ENCODE results near the gene CX3CR1. TPM values are rescaled to one million over a fixed set of nuclear protein-coding genes. Genes with fewer than 3 reads are reported as not detected.

CX3CR1 gene
- total RNA-seq, 1 experiment from 2014 or later = not detected

DNA sequence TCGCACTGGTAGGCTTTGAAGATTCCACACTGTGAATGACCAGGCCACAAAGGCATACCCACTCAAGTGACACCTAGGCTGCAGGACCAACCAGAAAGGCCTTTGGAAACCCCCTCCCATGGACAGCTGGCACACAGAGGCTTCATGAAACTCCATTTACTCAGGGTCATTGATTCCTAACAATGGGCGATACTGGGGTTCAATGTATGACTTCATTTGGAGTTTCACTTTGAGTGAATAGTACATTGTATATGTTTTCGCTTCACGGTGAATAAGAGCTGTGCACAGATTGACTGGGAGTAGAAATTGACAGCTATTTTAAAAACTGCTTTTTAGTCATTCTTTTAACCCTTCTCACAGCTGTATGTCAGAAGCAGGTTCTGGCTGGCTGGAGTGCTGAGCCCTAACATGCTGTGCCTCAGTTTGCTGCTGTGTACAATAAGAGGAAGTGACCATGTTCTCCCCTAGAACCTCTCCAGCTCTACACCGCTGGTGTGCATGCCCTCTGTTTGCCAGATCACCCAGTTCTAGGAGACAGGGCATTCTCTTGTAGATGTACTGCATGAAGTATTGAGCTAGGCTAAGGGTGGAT is 15.4 kb upstream of the CX3CR1 start:
- no peaks in the 10 kb centered on the region for H3K4me1 Mint-ChIP-seq (ENCODE audit: insufficient read depth, unreplicated experiment)
- peaks cover 8% of the 10 kb centered on the region for H3K9me3 Mint-ChIP-seq (ENCODE audit: unreplicated experiment)
- no peak for DNase-seq (ENCODE audit: unreplicated experiment)
- ChIA-PET POLR2A (interaction anchor here (0.6 kb wide), 1 partner anchor 198 kb away, joined by 3 read pairs; no protein-coding TSS in a partner anchor), CTCF (interaction anchor here (0.6 to 10.7 kb wide), 8 partner anchors 9 to 169 kb away, joined by 3 to 477 read pairs (median 4); partner anchors contain the start of gene XIRP1)
- TF ChIP-seq, protein P1, sequence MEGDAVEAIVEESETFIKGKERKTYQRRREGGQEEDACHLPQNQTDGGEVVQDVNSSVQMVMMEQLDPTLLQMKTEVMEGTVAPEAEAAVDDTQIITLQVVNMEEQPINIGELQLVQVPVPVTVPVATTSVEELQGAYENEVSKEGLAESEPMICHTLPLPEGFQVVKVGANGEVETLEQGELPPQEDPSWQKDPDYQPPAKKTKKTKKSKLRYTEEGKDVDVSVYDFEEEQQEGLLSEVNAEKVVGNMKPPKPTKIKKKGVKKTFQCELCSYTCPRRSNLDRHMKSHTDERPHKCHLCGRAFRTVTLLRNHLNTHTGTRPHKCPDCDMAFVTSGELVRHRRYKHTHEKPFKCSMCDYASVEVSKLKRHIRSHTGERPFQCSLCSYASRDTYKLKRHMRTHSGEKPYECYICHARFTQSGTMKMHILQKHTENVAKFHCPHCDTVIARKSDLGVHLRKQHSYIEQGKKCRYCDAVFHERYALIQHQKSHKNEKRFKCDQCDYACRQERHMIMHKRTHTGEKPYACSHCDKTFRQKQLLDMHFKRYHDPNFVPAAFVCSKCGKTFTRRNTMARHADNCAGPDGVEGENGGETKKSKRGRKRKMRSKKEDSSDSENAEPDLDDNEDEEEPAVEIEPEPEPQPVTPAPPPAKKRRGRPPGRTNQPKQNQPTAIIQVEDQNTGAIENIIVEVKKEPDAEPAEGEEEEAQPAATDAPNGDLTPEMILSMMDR (IDR thresholded peaks at IDR 0.05; ENCODE audit: unreplicated experiment) = no peak
- H3K27me3 Mint-ChIP-seq (ENCODE audit: insufficient read depth, unreplicated experiment) = peaks cover 15% of the 10 kb centered on the region
- no TSS peak for BruUV-seq (replicated peaks)
- H3K27ac Mint-ChIP-seq (ENCODE audit: low read depth, unreplicated experiment) = no peak overlapping the region
- no peaks in the 10 kb centered on the region for H3K36me3 Mint-ChIP-seq (ENCODE audit: insufficient read depth, unreplicated experiment)
- no peak overlapping the region for H3K4me3 Mint-ChIP-seq (ENCODE audit: unreplicated experiment)
- intact Hi-C loops (cut with micrococcal nuclease) = no loop called here

DNA sequence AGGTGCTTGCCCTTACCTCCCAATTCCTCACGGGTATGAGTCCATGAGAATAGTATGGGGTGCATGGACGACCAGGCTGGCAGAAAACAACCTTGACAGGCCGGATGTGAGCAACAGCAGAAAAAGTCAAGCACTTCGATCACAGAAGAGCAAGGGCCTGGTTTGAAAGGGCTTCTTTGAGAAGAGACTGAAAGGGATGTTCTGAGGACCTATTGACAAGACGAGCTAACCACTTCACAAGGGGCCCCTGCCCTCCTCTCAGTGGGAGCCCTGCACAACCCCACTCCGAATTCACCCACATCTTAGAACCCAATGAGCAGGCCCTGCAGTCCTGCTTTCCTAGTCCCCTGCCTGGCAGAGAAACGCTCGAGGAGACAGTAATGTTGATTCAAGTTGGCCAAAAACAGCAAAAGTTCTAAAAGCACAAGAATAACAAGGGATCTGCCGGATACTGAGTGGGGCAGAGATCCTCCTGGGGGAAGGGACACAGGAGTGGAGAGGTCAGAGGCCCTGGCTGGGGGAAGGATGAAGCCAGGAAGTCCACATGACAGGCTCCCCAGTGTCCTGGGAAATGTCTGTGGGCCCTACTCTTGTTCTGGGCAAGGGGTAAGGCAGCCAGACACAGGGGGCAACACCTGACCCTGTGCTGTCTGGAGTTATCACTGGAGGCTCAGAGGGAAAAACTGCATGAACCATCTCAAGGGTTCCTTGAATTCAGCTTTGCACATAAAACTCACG is 14.8 kb upstream of the CX3CR1 start:
- Mint-ChIP-seq H3K27me3 (ENCODE audit: insufficient read depth, unreplicated experiment) (peaks cover 9% of the 10 kb centered on the region), H3K4me1 (ENCODE audit: insufficient read depth, unreplicated experiment) (no peaks in the 10 kb centered on the region), H3K9me3 (ENCODE audit: unreplicated experiment) (peaks cover 7% of the 10 kb centered on the region), H3K36me3 (ENCODE audit: insufficient read depth, unreplicated experiment) (no peaks in the 10 kb centered on the region), H3K27ac (ENCODE audit: low read depth, unreplicated experiment) (no peak overlapping the region), H3K4me3 (ENCODE audit: unreplicated experiment) (no peak overlapping the region)
- no peak for DNase-seq (ENCODE audit: unreplicated experiment)
- POLR2A ChIA-PET = no interaction called here
- intact Hi-C loops (cut with micrococcal nuclease) = loop anchor here (5.0 kb wide), 1 partner anchor 83 kb away; no protein-coding TSS in a partner anchor
- TF ChIP-seq, protein P1 (IDR thresholded peaks at IDR 0.05; ENCODE audit: unreplicated experiment) = no peak
- no TSS peak for BruUV-seq (replicated peaks)
- CTCF ChIA-PET = interaction anchor here (0.6 to 10.7 kb wide), 8 partner anchors 10 to 770 kb away, joined by 3 to 477 read pairs (median 4); partner anchors contain the start of gene XIRP1

DNA sequence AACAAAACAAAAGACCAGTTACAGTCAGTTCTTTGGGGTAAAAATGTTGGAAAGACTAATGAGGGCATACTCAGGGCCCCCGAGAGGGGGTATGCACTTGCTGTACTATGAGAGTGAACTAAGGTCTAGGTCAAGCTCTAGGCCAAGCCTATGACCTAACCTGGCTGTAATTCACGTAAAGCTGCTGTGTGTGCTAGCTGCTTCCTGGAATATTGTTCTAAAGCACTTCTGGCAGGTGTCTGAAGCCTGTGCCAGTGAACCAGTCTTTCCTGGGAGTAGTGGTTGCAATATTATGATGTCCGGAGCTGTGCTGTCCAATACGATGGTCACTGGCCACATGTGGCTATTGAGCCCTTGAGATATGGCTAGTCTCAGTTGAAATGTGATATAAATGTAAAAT is 13.1 kb upstream of the CX3CR1 start:
- intact Hi-C loops (cut with micrococcal nuclease) = loop anchor here (5.0 kb wide), 1 partner anchor 84 kb away; no protein-coding TSS in a partner anchor
- ChIA-PET POLR2A (interaction anchor here (1.1 to 1.5 kb wide), 2 partner anchors 115 to 166 kb away, joined by 4 read pairs; no protein-coding TSS in a partner anchor), CTCF (interaction anchor here (0.6 to 10.7 kb wide), 38 partner anchors 10 to 928 kb away, joined by 3 to 477 read pairs (median 8); partner anchors contain the start of genes CX3CR1, GORASP1, TTC21A and XIRP1)
- Mint-ChIP-seq H3K4me1 (ENCODE audit: insufficient read depth, unreplicated experiment) (no peaks in the 10 kb centered on the region), H3K27ac (ENCODE audit: low read depth, unreplicated experiment) (no peak overlapping the region), H3K4me3 (ENCODE audit: unreplicated experiment) (no peak overlapping the region), H3K27me3 (ENCODE audit: insufficient read depth, unreplicated experiment) (no peaks in the 10 kb centered on the region), H3K36me3 (ENCODE audit: insufficient read depth, unreplicated experiment) (no peaks in the 10 kb centered on the region), H3K9me3 (ENCODE audit: unreplicated experiment) (no peaks in the 10 kb centered on the region)
- DNase-seq (ENCODE audit: unreplicated experiment) = no peak
- BruUV-seq (replicated peaks) = no TSS peak
- TF ChIP-seq, protein P1 (IDR thresholded peaks at IDR 0.05; ENCODE audit: unreplicated experiment) = no peak

DNA sequence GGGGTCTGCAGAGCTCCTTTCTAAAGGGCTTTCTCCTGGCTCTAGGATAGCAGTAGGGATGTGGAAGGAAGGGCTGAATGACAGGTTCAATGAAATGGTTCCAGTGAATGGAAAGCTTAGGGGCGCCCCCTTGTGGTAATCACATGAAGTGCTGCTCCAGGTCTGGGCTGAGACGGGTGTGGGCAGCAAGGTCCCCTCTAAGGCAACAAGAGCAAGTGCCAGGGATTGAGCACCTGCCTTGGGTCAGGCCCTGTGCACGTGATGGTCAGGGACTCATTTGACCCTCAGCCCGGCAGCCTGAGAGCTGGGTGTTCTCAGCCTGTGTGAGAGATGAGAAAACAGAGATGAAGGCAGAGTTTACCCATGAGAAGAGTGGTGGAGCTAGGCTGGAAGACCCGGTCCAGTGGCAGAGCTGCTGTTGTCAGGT is 12.1 kb upstream of the CX3CR1 start:
- ChIA-PET CTCF (interaction anchor here (0.5 to 10.7 kb wide), 64 partner anchors 9 to 935 kb away, joined by 3 to 477 read pairs (median 6); partner anchors contain the start of genes CX3CR1, GORASP1, TTC21A and XIRP1), POLR2A (interaction anchor here (0.7 to 1.5 kb wide), 5 partner anchors 92 to 184 kb away, joined by 3 to 5 read pairs (median 4); partner anchors contain the start of genes GORASP1 and TTC21A)
- Mint-ChIP-seq H3K9me3 (ENCODE audit: unreplicated experiment) (no peaks in the 10 kb centered on the region), H3K36me3 (ENCODE audit: insufficient read depth, unreplicated experiment) (no peaks in the 10 kb centered on the region), H3K27me3 (ENCODE audit: insufficient read depth, unreplicated experiment) (no peaks in the 10 kb centered on the region), H3K4me1 (ENCODE audit: insufficient read depth, unreplicated experiment) (no peaks in the 10 kb centered on the region), H3K4me3 (ENCODE audit: unreplicated experiment) (no peak overlapping the region), H3K27ac (ENCODE audit: low read depth, unreplicated experiment) (no peak overlapping the region)
- TF ChIP-seq, protein P1 (IDR thresholded peaks at IDR 0.05; ENCODE audit: unreplicated experiment) = peak; percentile 90
- peak; percentile 76 for DNase-seq (ENCODE audit: unreplicated experiment)
- intact Hi-C loops (cut with micrococcal nuclease) = loop anchor here (5.0 kb wide), 1 partner anchor 85 kb away; no protein-coding TSS in a partner anchor
- no TSS peak for BruUV-seq (replicated peaks)

Measured in MCF 10A (cell line).